Gastrocnemius medialis (tissue), 4 donors: Measurements from ENCODE around the gene CENPX.
"Not testable (repeated sequence)": the region's sequence is repeated elsewhere in the genome, so short reads cannot be mapped to it uniquely, and the experiment has no call there.

Experiments used
- CTCF ChIP-seq, 5 experiments: fragments of 450-650 bp in 3 of 5; fragments of 200-600 bp in 2 of 5; sonication (generic) in 2 of 5; IDR thresholded peaks in 4 of 5; conservative IDR thresholded peaks in 1 of 5; 1 replicate in 4 of 5; 2 replicates in 1 of 5; pipeline ENCODE4 v1.5.1; 2016 to 2019; ENCODE audit warnings: antibody characterized with exemption in 5 of 5, mild to moderate bottlenecking in 3 of 5, moderate library complexity in 3 of 5
- POLR2A ChIP-seq, 2 donors: fragments of 450-650 bp; IDR thresholded peaks; one replicate each; pipeline ENCODE4 v1.6.1; 2017; ENCODE audit warnings: antibody characterized with exemption in 2 of 2, mild to moderate bottlenecking in 2 of 2, moderate library complexity in 2 of 2

GRCh38 chr17:82038796-82039409, 16.2 kb upstream of the CENPX start:
- not testable (repeated sequence) for TF ChIP-seq POLR2A (IDR thresholded peaks at IDR 0.05); CTCF (IDR thresholded peaks at IDR 0.05 in 4 of 5, conservative IDR thresholded peaks at IDR 0.05 in 1 of 5)
